A549 (cell line): ENCODE results near the gene P4HTM. TPM values are rescaled to one million over a fixed set of nuclear protein-coding genes. Genes with fewer than 3 reads are reported as not detected.

Source experiments
- ATAC-seq, 2 experiments: fragments of 200-7000 bp in 1 of 2; fragments of >200 bp in 1 of 2; cut with Nextera tagmentation in 1 of 2; cut with Tn5 transposase in 1 of 2; 3 replicates each; pipeline versions ENCODE4 v1.8.0 to v1.9.1; 2018 to 2020; ENCODE audit warnings: mild to moderate bottlenecking in 1 of 2, moderate library complexity in 1 of 2
- CTCF ChIA-PET: fragments of 300-600 bp; sonication (Branson Sonifier 250); formaldehyde crosslinking; extraction: SDS; loops from one replicate; lab custom pipeline; 2021; ENCODE audit warnings: antibody characterized with exemption, inconsistent platforms; lab: Yijun Ruan, JAX
- POLR2A ChIA-PET: fragments of 350-600 bp; formaldehyde crosslinking; extraction: SDS; loops from one replicate; lab custom pipeline; 2021; ENCODE audit warnings: antibody characterized with exemption, inconsistent platforms; lab: Yijun Ruan, JAX
- DNase-seq, 2 experiments: peaks; one replicate each; pipeline versions ENCODE4 v3.0.0 to v3.0.0-alpha.2; 2011 to 2016; ENCODE audit warnings: low read depth in 1 of 2, low spot score in 1 of 2
- FAIRE-seq: peaks from 2 replicates; lab custom pipeline; 2011; peaks lifted over from hg19 to GRCh38; lab: Jason Lieb, UNC
- H3K27ac ChIP-seq, 2 experiments: fragments of >200 bp; sonication (Bioruptor Twin); formaldehyde crosslinking; 3 replicates each; pipeline ENCODE4 v1.5.1; 2016 to 2017
- H3K4me1 ChIP-seq: fragments of >200 bp; sonication (Bioruptor Twin); formaldehyde crosslinking; 3 replicates; pipeline ENCODE4 v1.6.1; 2016
- H3K4me2 ChIP-seq: fragments of >200 bp; sonication (Bioruptor Twin); formaldehyde crosslinking; 3 replicates; pipeline ENCODE4 v1.6.1; 2016
- H3K4me3 ChIP-seq: fragments of >200 bp; sonication (Bioruptor Twin); formaldehyde crosslinking; 3 replicates; pipeline ENCODE4 v1.5.1; 2016
- H3K9me3 ChIP-seq: fragments of >200 bp; sonication (Bioruptor Twin); formaldehyde crosslinking; 3 replicates; pipeline ENCODE4 v1.6.1; 2016
- CBX2 ChIP-seq: fragments of 200-600 bp; sonication (generic); IDR thresholded peaks from 2 replicates; pipeline ENCODE4 v1.6.1; 2016; ENCODE audit warnings: low read depth, mild to moderate bottlenecking, borderline replicate concordance
- CHD2 ChIP-seq: fragments of 150-350 bp; IDR thresholded peaks from 2 replicates; pipeline ENCODE4 v1.6.1; 2014; ENCODE audit warnings: low read length; ENCODE audit not compliant: partially characterized antibody
- EHMT2 ChIP-seq: fragments of 200-600 bp; sonication (generic); IDR thresholded peaks from 2 replicates; pipeline ENCODE4 v1.6.1; 2016; ENCODE audit warnings: antibody characterized with exemption, low read depth, mild to moderate bottlenecking, moderate library complexity
- EP300 ChIP-seq, 2 experiments: fragments of >200 bp; sonication (Bioruptor Twin); formaldehyde crosslinking; IDR thresholded peaks; 2 replicates in 1 of 2; 3 replicates in 1 of 2; pipeline ENCODE4 v1.6.1; 2016 to 2017
- HDAC2 ChIP-seq: fragments of 200-600 bp; sonication (generic); IDR thresholded peaks from 2 replicates; pipeline ENCODE4 v1.6.1; 2016
- HOXA7 ChIP-seq: fragments of 250-450 bp; sonication (Bioruptor Pico); IDR thresholded peaks from 2 replicates; pipeline ENCODE4 v1.5.0; 2020; ENCODE audit warnings: mild to moderate bottlenecking, moderate library complexity
- HOXB13 ChIP-seq: fragments of 250-450 bp; sonication (Bioruptor Pico); IDR thresholded peaks from 2 replicates; pipeline ENCODE4 v1.5.0; 2020; ENCODE audit warnings: low read depth, mild to moderate bottlenecking, moderate library complexity
- HOXB5 ChIP-seq: fragments of 250-450 bp; sonication (Bioruptor Pico); IDR thresholded peaks from 2 replicates; pipeline ENCODE4 v1.5.0; 2020; ENCODE audit warnings: mild to moderate bottlenecking, moderate library complexity
- JUNB ChIP-seq: fragments of >200 bp; sonication (Bioruptor Twin); formaldehyde crosslinking; IDR thresholded peaks from 2 replicates; pipeline ENCODE4 v1.6.1; 2016
- MAX ChIP-seq: IDR thresholded peaks from 2 replicates; pipeline ENCODE4 v1.6.1; 2012
- MAZ ChIP-seq: fragments of 150-350 bp; IDR thresholded peaks from 2 replicates; pipeline ENCODE4 v1.6.1; 2014; ENCODE audit warnings: antibody characterized with exemption, low read depth, low read length, borderline replicate concordance
- NFE2L2 ChIP-seq: fragments of 150-350 bp; conservative IDR thresholded peaks from 2 replicates; pipeline ENCODE4 v1.6.1; 2014; ENCODE audit warnings: low read length
- NR3C1 ChIP-seq: fragments of >200 bp; sonication (Bioruptor Twin); formaldehyde crosslinking; IDR thresholded peaks from 3 replicates; pipeline ENCODE4 v1.6.1; 2017
- PHF8 ChIP-seq: fragments of 200-600 bp; sonication (generic); IDR thresholded peaks from 2 replicates; pipeline ENCODE4 v1.6.1; 2016; ENCODE audit warnings: low read depth, mild to moderate bottlenecking, antibody characterized with exemption, moderate library complexity, borderline replicate concordance
- POLR2A ChIP-seq: IDR thresholded peaks from 2 replicates; pipeline ENCODE4 v1.6.1; 2012; ENCODE audit warnings: mild to moderate bottlenecking, low read length
- POLR2AphosphoS2 ChIP-seq: conservative IDR thresholded peaks from 2 replicates; pipeline ENCODE4 v1.6.1; 2012; ENCODE audit warnings: low read length, improper control_type of control experiment, inconsistent platforms
- RAD21 ChIP-seq, 2 experiments: fragments of >200 bp in 1 of 2; sonication (Bioruptor Twin) in 1 of 2; formaldehyde crosslinking in 1 of 2; IDR thresholded peaks in 1 of 2; conservative IDR thresholded peaks in 1 of 2; 2 replicates in 1 of 2; 3 replicates in 1 of 2; pipeline ENCODE4 v1.6.1; 2012 to 2018; ENCODE audit warnings: inconsistent platforms in 1 of 2
- RARB ChIP-seq: fragments of 250-450 bp; sonication (Bioruptor Pico); IDR thresholded peaks from 2 replicates; pipeline ENCODE4 v1.8.0; 2021; ENCODE audit warnings: mild to moderate bottlenecking, moderate library complexity
- RCOR1 ChIP-seq: fragments of 150-350 bp; IDR thresholded peaks from 2 replicates; pipeline ENCODE4 v1.6.1; 2014; ENCODE audit warnings: antibody characterized with exemption, low read length, low read depth
- SMC3 ChIP-seq: fragments of >200 bp; sonication (Bioruptor Twin); formaldehyde crosslinking; IDR thresholded peaks from 3 replicates; pipeline ENCODE4 v1.6.1; 2018; ENCODE audit warnings: inconsistent platforms
- ZFP36 ChIP-seq: fragments of 450-650 bp; IDR thresholded peaks from 2 replicates; pipeline ENCODE4 v1.6.1; 2014; ENCODE audit warnings: borderline replicate concordance; ENCODE audit not compliant: partially characterized antibody
- WGBS: methylation state at CpG from one replicate; pipeline ENCODE4 v1.1.6; 2017; ENCODE audit errors: missing lambda C conversion rate; 5-methylcytosine and 5-hydroxymethylcytosine counted together
- polyA plus RNA-seq, 4 experiments: library from polyadenylated mRNA; depleted of rRNA in 3 of 4; stranded (reverse); fragments of >200 nt; fragmentation: RNase III in 1 of 4; extraction: RNeasy Plus Mini Kit Qiagen cat#74134 plus additional on column Dnase treatment in 1 of 4; gene quantifications; 2 replicates in 3 of 4; 3 replicates in 1 of 4; pipeline ENCODE4 v1.2.3, GENCODE V29; 2011 to 2017
- TF ChIP-seq, protein P1 (sequence below): fragments of 250-450 bp; sonication (Bioruptor Pico); IDR thresholded peaks from 2 replicates; pipeline ENCODE4 v1.5.0; 2020; ENCODE audit warnings: low read depth, mild to moderate bottlenecking, moderate library complexity
- TF ChIP-seq, protein P2 (sequence below): fragments of 200-600 bp; sonication (generic); IDR thresholded peaks from 2 replicates; pipeline ENCODE4 v1.6.1; 2016; ENCODE audit warnings: antibody characterized with exemption, mild to moderate bottlenecking, moderate library complexity
- TF ChIP-seq, protein P3 (sequence below): fragments of 150-350 bp; IDR thresholded peaks from 2 replicates; pipeline ENCODE4 v1.6.1; 2014; ENCODE audit warnings: low read depth, mild to moderate bottlenecking, low read length

P4HTM gene
- polyA plus RNA-seq, 2 of the 4 experiments (the other 2 are of a cell fraction), result 14.4 to 16.4 TPM

DNA sequence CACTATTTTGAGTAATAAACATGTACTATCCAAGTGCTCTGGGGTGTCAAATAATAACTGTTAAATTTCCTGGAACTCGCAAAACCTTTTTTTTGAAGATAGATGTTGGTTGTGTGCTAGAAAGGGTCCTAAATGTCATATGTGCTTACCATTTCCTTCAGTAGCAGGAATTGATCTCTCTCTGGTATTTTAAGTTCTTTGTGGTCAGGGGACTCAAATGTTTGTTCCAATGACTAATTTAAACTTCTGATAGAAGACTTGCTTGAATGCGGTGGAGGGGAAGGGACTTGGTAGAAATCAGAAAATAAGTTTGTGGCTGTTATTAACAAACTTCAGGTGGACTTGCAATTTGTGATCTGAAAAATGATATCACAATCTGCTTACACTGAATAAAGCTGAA, 44.6 kb upstream of the P4HTM start:
- no peak for ATAC-seq
- FAIRE-seq, result no peak

DNA sequence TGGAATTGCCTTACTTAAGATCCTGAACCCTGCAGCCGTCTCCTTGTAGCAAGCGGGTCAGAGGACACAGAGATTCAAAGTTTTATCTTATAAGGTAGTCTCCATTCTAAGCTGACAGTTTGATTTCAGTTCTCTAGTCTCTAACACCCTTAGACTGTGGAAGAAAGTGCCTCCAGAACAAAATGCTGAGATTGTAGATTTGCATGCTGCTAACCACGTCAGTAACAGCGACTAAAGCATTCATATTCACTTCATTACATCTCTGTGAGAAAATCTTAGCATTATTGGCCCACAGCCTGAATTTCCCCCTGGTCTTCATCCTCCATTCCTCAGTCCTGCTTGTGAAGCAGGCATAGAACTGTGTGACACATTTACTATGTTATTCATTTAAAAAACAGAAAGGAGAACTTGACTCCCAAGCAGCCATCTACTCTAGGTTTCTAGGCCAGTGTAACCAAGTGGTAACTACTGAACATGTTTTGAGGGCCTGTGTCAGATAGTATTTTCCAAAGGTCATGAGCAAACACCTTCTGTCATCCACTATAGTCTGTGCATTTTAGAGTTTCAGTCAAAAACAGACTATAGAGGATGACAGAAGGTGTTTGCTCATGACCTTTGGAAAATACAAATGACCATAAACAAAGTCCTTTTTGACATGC, 44.0 kb upstream of the P4HTM start:
- no peak overlapping the region for H3K27ac ChIP-seq
- ATAC-seq, result no peak
- H3K4me3 ChIP-seq, result no peak overlapping the region
- WGBS, result 94% methylated on average over 4 of the region's 4 CpGs
- ChIA-PET POLR2A (no interaction called here), CTCF (interaction anchor here (1.3 to 1.5 kb wide), 2 partner anchors 9 to 15 kb away, joined by 3 to 4 read pairs; no protein-coding TSS in a partner anchor)
- TF ChIP-seq CBX2 (no peak), EHMT2 (no peak), MAZ (no peak), PHF8 (no peak), ZFP36 (no peak), NFE2L2 (no peak), MAX (no peak), NR3C1 (no peak), JUNB (no peak), HDAC2 (no peak)
- no peaks in the 10 kb centered on the region for H3K9me3 ChIP-seq
- no peak overlapping the region for H3K4me2 ChIP-seq
- no peak for DNase-seq
- no peak for FAIRE-seq
- 0 out of 3 replicates have a peak, but pooled peaks cover 3% of the 10 kb centered on the region for H3K4me1 ChIP-seq

More for the DNA sequence above, 44.6 kb upstream of the P4HTM start:
- TF ChIP-seq MAZ (no peak), POLR2AphosphoS2 (no peak), EHMT2 (no peak), RAD21 (conservative IDR thresholded peaks at IDR 0.05 in 1 of 2, IDR thresholded peaks at IDR 0.05 in 1 of 2) (no peak), NR3C1 (no peak), HOXB13 (no peak), SMC3 (no peak)
- Histone ChIP-seq H3K4me1 (0 out of 3 replicates have a peak, but pooled peaks cover 3% of the 10 kb centered on the region), H3K9me3 (no peaks in the 10 kb centered on the region), H3K4me3 (no peak overlapping the region), H3K4me2 (no peak overlapping the region), H3K27ac (no peak overlapping the region)
- WGBS, result 95% methylated on average over 2 of the region's 2 CpGs
- POLR2A ChIA-PET, result no interaction called here
- DNase-seq, result no peak
- CTCF ChIA-PET, result interaction anchor here (1.3 kb wide), 1 partner anchor 14 kb away, joined by 3 read pairs; no protein-coding TSS in a partner anchor

GRCh38 chr3:48949376-48949717, 40.7 kb upstream of the P4HTM start:
- no peak for DNase-seq
- CTCF ChIA-PET, result no interaction called here
- no peak overlapping the region for H3K27ac ChIP-seq
- no peak overlapping the region for H3K4me2 ChIP-seq
- H3K4me1 ChIP-seq, result 0 out of 3 replicates have a peak, but pooled peaks cover 3% of the 10 kb centered on the region
- TF ChIP-seq RCOR1 (no peak), EP300 (IDR thresholded peaks at IDR 0.05) (no peak), SMC3 (no peak), HOXA7 (CRISPR knock-in tag) (no peak), POLR2A (no peak), RARB (no peak), CHD2 (no peak), HOXB5 (CRISPR knock-in tag) (no peak)
- TF ChIP-seq, protein P1, sequence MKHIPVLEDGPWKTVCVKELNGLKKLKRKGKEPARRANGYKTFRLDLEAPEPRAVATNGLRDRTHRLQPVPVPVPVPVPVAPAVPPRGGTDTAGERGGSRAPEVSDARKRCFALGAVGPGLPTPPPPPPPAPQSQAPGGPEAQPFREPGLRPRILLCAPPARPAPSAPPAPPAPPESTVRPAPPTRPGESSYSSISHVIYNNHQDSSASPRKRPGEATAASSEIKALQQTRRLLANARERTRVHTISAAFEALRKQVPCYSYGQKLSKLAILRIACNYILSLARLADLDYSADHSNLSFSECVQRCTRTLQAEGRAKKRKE, result no peak
- TF ChIP-seq, protein P2, sequence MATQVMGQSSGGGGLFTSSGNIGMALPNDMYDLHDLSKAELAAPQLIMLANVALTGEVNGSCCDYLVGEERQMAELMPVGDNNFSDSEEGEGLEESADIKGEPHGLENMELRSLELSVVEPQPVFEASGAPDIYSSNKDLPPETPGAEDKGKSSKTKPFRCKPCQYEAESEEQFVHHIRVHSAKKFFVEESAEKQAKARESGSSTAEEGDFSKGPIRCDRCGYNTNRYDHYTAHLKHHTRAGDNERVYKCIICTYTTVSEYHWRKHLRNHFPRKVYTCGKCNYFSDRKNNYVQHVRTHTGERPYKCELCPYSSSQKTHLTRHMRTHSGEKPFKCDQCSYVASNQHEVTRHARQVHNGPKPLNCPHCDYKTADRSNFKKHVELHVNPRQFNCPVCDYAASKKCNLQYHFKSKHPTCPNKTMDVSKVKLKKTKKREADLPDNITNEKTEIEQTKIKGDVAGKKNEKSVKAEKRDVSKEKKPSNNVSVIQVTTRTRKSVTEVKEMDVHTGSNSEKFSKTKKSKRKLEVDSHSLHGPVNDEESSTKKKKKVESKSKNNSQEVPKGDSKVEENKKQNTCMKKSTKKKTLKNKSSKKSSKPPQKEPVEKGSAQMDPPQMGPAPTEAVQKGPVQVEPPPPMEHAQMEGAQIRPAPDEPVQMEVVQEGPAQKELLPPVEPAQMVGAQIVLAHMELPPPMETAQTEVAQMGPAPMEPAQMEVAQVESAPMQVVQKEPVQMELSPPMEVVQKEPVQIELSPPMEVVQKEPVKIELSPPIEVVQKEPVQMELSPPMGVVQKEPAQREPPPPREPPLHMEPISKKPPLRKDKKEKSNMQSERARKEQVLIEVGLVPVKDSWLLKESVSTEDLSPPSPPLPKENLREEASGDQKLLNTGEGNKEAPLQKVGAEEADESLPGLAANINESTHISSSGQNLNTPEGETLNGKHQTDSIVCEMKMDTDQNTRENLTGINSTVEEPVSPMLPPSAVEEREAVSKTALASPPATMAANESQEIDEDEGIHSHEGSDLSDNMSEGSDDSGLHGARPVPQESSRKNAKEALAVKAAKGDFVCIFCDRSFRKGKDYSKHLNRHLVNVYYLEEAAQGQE, result no peak
- TF ChIP-seq, protein P3, sequence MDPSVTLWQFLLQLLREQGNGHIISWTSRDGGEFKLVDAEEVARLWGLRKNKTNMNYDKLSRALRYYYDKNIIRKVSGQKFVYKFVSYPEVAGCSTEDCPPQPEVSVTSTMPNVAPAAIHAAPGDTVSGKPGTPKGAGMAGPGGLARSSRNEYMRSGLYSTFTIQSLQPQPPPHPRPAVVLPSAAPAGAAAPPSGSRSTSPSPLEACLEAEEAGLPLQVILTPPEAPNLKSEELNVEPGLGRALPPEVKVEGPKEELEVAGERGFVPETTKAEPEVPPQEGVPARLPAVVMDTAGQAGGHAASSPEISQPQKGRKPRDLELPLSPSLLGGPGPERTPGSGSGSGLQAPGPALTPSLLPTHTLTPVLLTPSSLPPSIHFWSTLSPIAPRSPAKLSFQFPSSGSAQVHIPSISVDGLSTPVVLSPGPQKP, result no peak
- H3K9me3 ChIP-seq, result no peaks in the 10 kb centered on the region
- WGBS, result 66% methylated on average over 2 of the region's 2 CpGs
- H3K4me3 ChIP-seq, result no peak overlapping the region
- no peak for FAIRE-seq
- no peak for ATAC-seq
- POLR2A ChIA-PET, result no interaction called here
